GM21717 (cell line): ENCODE data around the gene KDM2B.
"Not testable (repeated sequence)": the region's sequence is repeated elsewhere in the genome, so short reads cannot be mapped to it uniquely, and the experiment has no call there.

Experiments
- ATAC-seq: cut with Tn5 transposase; IDR thresholded peaks from one replicate; pipeline ENCODE4 v1.9.1; 2021; ENCODE audit warnings: mild to moderate bottlenecking, moderate library complexity; ENCODE audit not compliant: unreplicated experiment

The KDM2B gene

GRCh38 chr12:121590476-121591143 lies 9.8 kb upstream of the KDM2B start:
- ATAC-seq = peak; percentile 42

GRCh38 chr12:121584885-121585284 lies 4.1 kb upstream of the KDM2B start:
- not testable (repeated sequence) for ATAC-seq

- ATAC-seq = not testable (repeated sequence)
These were observed 2.5 kb upstream of the KDM2B start for GRCh38 chr12:121583334-121583661.

- no peak for ATAC-seq
These were observed 1.9 kb upstream of the KDM2B start for GRCh38 chr12:121582583-121583333.

- ATAC-seq = no peak
These were observed 1.0 kb upstream of the KDM2B start for GRCh38 chr12:121581686-121582429.

GRCh38 chr12:121579981-121580868 lies 598 bp downstream of the KDM2B start:
- no peak for ATAC-seq

- no peak for ATAC-seq
These were observed 1.5 kb downstream of the KDM2B start for GRCh38 chr12:121579190-121579791.

GRCh38 chr12:121578230-121579189 lies 2.3 kb downstream of the KDM2B start:
- no peak for ATAC-seq

GRCh38 chr12:121577443-121578180 lies 3.2 kb downstream of the KDM2B start:
- no peak for ATAC-seq

GRCh38 chr12:121576851-121577391 lies 3.9 kb downstream of the KDM2B start:
- ATAC-seq = no peak

GRCh38 chr12:121575952-121576625 lies 4.7 kb downstream of the KDM2B start:
- no peak for ATAC-seq

- ATAC-seq = no peak
These were observed 5.8 kb downstream of the KDM2B start for GRCh38 chr12:121575051-121575450.

- no peak for ATAC-seq
These were observed 6.8 kb downstream of the KDM2B start for GRCh38 chr12:121574025-121574424.

- ATAC-seq = no peak
These were observed 8.9 kb downstream of the KDM2B start for GRCh38 chr12:121571920-121572319.

- ATAC-seq = no peak
These were observed 10.1 kb downstream of the KDM2B start for GRCh38 chr12:121570467-121571283.

- ATAC-seq = no peak
These were observed 11.7 kb downstream of the KDM2B start for GRCh38 chr12:121568971-121569751.
